GM12865 (cell line): ENCODE results near the gene NIPSNAP3A.
A peak's percentile ranks its signal among the peaks of the same experiment; 100 is the strongest.
"Not testable (repeated sequence)": the region's sequence is repeated elsewhere in the genome, so short reads cannot be mapped to it uniquely, and the experiment has no call there.

Source experiments
- DNase-seq: peaks from one replicate; pipeline ENCODE4 v3.0.0; 2010; ENCODE audit warnings: low read depth
- H3K4me3 ChIP-seq: 2 replicates; pipeline ENCODE4 v1.5.1; 2011; ENCODE audit warnings: mild to moderate bottlenecking, low read depth, low read length, control low read depth
- TF ChIP-seq, protein P1 (sequence below): IDR thresholded peaks from 2 replicates; pipeline ENCODE4 v1.5.1; 2011; ENCODE audit warnings: low read length, control low read depth, low read depth, inconsistent platforms; ENCODE audit not compliant: insufficient read depth; ENCODE audit errors: missing control alignments

Gene NIPSNAP3A

DNA sequence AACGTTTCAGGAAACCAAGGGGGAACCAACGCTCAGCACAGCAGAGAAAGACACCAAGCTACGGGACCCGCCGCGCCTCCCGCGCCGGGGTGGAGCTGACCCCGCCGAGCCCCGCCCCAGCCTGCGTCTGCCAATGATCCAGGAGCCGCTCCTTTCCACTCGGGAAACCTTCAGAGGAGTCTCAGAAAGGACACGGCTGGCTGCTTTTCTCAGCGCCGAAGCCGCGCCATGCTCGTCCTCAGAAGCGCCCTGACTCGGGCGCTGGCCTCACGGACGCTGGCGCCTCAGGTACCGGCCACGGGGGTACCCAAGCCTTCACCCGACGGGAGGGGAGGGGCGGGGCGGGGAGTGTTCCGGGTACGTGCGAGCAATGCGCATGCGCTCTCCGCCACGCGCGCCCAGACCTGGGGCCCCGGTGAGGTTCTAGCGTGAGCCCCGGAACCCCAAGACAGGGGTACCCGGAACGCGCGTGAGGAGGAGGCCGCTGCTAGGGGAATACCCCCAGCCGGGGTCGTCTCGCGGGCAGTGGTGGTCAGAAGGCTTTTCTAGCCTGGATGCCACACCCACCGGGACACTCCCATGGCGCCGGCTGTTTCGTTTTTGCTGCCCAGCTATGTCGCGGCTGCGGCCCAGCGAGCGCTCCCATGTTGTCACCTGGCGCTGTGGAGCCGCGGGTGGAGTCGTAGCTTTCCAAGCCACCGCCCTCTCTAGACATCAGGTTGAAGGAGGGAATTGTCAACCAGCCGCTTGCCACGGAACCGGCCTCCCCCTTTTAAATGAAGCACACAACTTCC is at the start of gene NIPSNAP3A:
Gene NIPSNAP3A, plus strand, starts transcription at position 119 of the 794 bp plus-strand sequence. Its CDS starts 110 bp downstream, at position 229.
- peak within 1 kb of the TSS; percentile 98 for H3K4me3 ChIP-seq
- peak; percentile 89 for DNase-seq
- TF ChIP-seq, protein P1, sequence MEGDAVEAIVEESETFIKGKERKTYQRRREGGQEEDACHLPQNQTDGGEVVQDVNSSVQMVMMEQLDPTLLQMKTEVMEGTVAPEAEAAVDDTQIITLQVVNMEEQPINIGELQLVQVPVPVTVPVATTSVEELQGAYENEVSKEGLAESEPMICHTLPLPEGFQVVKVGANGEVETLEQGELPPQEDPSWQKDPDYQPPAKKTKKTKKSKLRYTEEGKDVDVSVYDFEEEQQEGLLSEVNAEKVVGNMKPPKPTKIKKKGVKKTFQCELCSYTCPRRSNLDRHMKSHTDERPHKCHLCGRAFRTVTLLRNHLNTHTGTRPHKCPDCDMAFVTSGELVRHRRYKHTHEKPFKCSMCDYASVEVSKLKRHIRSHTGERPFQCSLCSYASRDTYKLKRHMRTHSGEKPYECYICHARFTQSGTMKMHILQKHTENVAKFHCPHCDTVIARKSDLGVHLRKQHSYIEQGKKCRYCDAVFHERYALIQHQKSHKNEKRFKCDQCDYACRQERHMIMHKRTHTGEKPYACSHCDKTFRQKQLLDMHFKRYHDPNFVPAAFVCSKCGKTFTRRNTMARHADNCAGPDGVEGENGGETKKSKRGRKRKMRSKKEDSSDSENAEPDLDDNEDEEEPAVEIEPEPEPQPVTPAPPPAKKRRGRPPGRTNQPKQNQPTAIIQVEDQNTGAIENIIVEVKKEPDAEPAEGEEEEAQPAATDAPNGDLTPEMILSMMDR, result no peak

DNA sequence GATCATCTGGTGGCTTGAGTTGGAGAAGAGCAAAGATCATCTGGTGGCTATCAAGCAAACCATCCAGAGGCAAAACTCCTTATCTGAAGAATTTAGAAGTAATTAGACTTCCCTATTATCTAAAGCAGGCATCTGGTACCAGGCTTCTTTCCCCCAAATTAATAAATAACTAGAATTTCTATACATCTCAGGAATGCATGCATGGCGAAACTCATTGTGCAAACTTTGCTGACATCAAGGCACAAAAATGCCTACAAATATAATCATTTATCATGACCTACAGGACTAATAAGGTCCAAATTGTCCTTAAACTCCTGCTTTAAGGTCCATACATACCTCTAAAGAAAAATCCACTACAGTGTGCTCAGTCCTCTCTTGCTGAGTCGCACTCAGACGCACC is 47.2 kb upstream of the NIPSNAP3A start:
- no peak overlapping the region for H3K4me3 ChIP-seq
- DNase-seq, result no peak
- TF ChIP-seq, protein P1, result no peak

DNA sequence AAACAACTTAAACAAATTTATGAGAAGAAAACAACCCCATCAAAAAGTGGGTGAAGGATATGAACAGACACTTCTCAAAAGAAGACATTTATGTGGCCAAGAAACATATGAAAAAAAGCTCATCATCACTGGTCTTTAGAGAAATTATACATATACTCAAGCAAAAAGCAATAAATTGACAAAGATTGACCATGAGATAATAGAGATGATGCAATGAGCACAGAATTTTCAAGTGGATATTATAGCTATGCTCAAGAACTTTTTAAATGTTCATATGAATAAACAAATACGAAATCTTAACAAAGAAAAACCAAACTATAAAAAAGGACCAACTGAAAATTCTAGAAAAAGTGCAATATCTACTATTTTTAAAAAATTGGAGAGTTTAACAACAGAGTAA is 38.7 kb upstream of the NIPSNAP3A start:
- not testable (repeated sequence) for DNase-seq, H3K4me3 ChIP-seq

DNA sequence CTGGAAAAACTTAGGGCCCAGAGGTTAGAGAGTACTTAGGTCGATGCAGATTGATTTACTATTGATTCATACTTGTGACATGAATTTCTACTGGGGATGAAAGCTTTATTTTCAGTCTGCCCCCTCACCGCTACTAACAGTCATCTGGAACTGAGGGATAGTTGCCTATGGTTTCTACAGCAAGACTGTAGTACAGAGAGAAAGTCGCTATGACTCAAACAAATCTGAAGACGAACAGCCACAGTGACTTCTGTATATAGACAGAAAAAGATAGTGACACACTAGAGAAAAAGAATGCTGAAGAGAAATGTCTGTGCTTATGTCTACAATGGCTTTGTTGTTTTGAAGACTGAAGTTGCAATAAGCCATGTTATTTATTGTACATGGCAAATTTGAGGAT is 35.9 kb upstream of the NIPSNAP3A start:
- H3K4me3 ChIP-seq, result no peak overlapping the region
- TF ChIP-seq, protein P1, result no peak
- DNase-seq, result no peak

DNA sequence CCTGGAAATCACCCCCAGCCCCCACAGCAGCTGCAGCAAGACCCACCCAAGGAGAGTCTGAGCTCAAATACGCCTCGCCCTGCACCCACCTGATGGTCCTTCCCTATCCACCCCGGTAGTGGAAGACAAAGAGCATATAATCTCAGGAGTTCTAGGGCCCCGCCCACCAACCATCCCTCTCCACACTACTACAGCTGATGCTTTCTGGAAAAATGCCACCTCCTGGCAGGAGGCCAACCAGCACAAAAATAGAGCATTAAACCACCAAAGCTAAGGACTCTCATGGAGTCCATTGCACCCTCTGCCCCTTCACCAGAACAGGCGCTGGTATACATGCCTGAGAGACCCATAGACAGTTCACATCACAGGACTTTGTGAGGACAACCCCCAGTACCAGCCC is 22.5 kb upstream of the NIPSNAP3A start:
- TF ChIP-seq, protein P1, result no peak
- DNase-seq, result no peak
- no peak overlapping the region for H3K4me3 ChIP-seq

DNA sequence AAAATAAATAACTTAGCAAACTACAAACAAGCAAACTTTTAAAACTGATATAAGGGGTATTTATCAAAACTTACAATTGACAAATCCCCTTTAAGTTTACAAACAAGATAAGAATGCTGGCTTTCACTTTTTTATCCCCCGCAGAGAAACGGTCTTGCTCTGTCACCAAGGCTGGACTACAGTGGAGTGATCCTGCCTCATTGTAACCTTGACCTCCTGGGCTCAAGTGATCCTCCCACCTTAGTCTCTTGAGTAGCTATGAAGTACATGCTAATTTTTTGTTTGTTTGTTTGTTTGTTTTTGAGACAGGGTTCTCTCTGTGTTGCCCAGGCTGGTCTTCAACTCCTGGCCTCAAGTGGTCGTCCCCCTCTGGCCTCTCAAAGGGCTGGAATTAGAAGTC is 9.0 kb upstream of the NIPSNAP3A start:
- no peak overlapping the region for H3K4me3 ChIP-seq
- TF ChIP-seq, protein P1, result no peak
- no peak for DNase-seq

DNA sequence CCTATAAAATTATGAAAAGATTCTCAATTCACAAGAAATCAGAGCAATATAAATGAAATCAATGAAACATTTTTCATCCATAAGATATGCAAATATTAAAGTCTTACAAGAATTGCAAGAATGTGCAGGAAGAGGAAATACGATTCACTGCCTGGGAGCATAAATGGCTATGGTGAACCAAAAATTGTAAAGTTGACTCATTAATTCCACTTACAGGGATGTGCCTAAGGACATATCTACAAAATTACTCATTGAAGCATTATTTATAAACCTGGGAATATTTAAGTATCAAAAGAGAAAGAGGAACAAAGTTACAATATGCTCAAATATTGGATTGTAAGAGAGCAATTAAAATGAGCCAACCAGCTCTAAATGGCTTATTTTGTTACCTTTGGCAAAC is 6.9 kb upstream of the NIPSNAP3A start:
- no peak for DNase-seq
- TF ChIP-seq, protein P1, result no peak
- no peak overlapping the region for H3K4me3 ChIP-seq
